ENCODE measurements around the gene SMYD1. TPM values are rescaled to one million over a fixed set of nuclear protein-coding genes. Genes with fewer than 3 reads are reported as not detected.

The SMYD1 gene
- total RNA-seq, 1 donor from 2014 or later = 492 TPM

- intact Hi-C loops (cut with micrococcal nuclease) = no loop called here
- no peak for DNase-seq
- ATAC-seq = no peak
These were observed 15.2 kb downstream of the SMYD1 start for GRCh38 chr2:88082781-88083180.

GRCh38 chr2:88085099-88085498 is 17.5 kb downstream of the SMYD1 start:
- DNase-seq (no peak), ATAC-seq (no peak)
- intact Hi-C loops (cut with micrococcal nuclease) = no loop called here

- ATAC-seq = no peak
- no peak for DNase-seq
- intact Hi-C loops (cut with micrococcal nuclease) = no loop called here
These were observed 18.0 kb downstream of the SMYD1 start for GRCh38 chr2:88085602-88086001.

- intact Hi-C loops (cut with micrococcal nuclease) = no loop called here
- no peak for DNase-seq
- no peak for ATAC-seq
These were observed 18.8 kb downstream of the SMYD1 start for GRCh38 chr2:88086401-88086800.

GRCh38 chr2:88087073-88087472 is 19.4 kb downstream of the SMYD1 start:
- no peak for DNase-seq
- no peak for ATAC-seq
- intact Hi-C loops (cut with micrococcal nuclease) = no loop called here

- no peak for DNase-seq
- intact Hi-C loops (cut with micrococcal nuclease) = no loop called here
- ATAC-seq = no peak
These were observed 20.1 kb downstream of the SMYD1 start for GRCh38 chr2:88087763-88088162.

GRCh38 chr2:88088999-88089398 is 21.4 kb downstream of the SMYD1 start:
- ATAC-seq (no peak), DNase-seq (no peak)
- intact Hi-C loops (cut with micrococcal nuclease) = no loop called here

GRCh38 chr2:88090446-88091283 is 23.0 kb downstream of the SMYD1 start:
- DNase-seq = no peak
- no peak for ATAC-seq
- intact Hi-C loops (cut with micrococcal nuclease) = no loop called here

GRCh38 chr2:88091943-88092342 is 24.3 kb downstream of the SMYD1 start:
- ATAC-seq (no peak), DNase-seq (no peak)
- intact Hi-C loops (cut with micrococcal nuclease) = no loop called here

- intact Hi-C loops (cut with micrococcal nuclease) = no loop called here
- no peak for ATAC-seq
- DNase-seq = no peak
These were observed 25.1 kb downstream of the SMYD1 start for GRCh38 chr2:88092773-88093172.

GRCh38 chr2:88095022-88095421 is 27.4 kb downstream of the SMYD1 start:
- no peak for DNase-seq
- intact Hi-C loops (cut with micrococcal nuclease) = no loop called here
- ATAC-seq = no peak

GRCh38 chr2:88096708-88097107 is 29.1 kb downstream of the SMYD1 start:
- no peak for ATAC-seq
- intact Hi-C loops (cut with micrococcal nuclease) = no loop called here
- no peak for DNase-seq

GRCh38 chr2:88097192-88097591 is 29.6 kb downstream of the SMYD1 start:
- ATAC-seq = peak; percentile 5
- intact Hi-C loops (cut with micrococcal nuclease) = no loop called here
- DNase-seq = no peak

GRCh38 chr2:88097891-88098557 is 30.4 kb downstream of the SMYD1 start:
- intact Hi-C loops (cut with micrococcal nuclease) = no loop called here
- ATAC-seq = peak; percentile 76
- no peak for DNase-seq

- intact Hi-C loops (cut with micrococcal nuclease) = no loop called here
- no peak for DNase-seq
- no peak for ATAC-seq
These were observed 30.9 kb downstream of the SMYD1 start for GRCh38 chr2:88098558-88098900.

GRCh38 chr2:88099798-88100488 is 32.3 kb downstream of the SMYD1 start:
- peak; percentile 49 for ATAC-seq
- no peak for DNase-seq
- intact Hi-C loops (cut with micrococcal nuclease) = no loop called here

- ATAC-seq (peak; percentile 54), DNase-seq (no peak)
- intact Hi-C loops (cut with micrococcal nuclease) = no loop called here
These were observed 32.8 kb downstream of the SMYD1 start for GRCh38 chr2:88100489-88100858.

- ATAC-seq (peak; percentile 67), DNase-seq (no peak)
- intact Hi-C loops (cut with micrococcal nuclease) = no loop called here
These were observed 41.2 kb downstream of the SMYD1 start for GRCh38 chr2:88108796-88109195.

- no peak for ATAC-seq
- intact Hi-C loops (cut with micrococcal nuclease) = no loop called here
- DNase-seq = no peak
These were observed 43.2 kb downstream of the SMYD1 start for GRCh38 chr2:88110830-88111229.

GRCh38 chr2:88113069-88113468 is 45.4 kb downstream of the SMYD1 start:
- intact Hi-C loops (cut with micrococcal nuclease) = no loop called here
- ATAC-seq (no peak), DNase-seq (no peak)
